Measurements from ENCODE around the gene IHH.

- TF ChIP-seq CTCF (IDR thresholded peaks at IDR 0.05; ENCODE audit: insufficient read depth, low read length, poor library complexity, severe bottlenecking): no peak
- TF ChIP-seq EZH2phosphoT487 (conservative IDR thresholded peaks at IDR 0.05; ENCODE audit: low read length): no peak
These were observed 25.9 kb downstream of the IHH start for GRCh38 chr2:219034823-219035222.
